HPDE6-E6E7 (cell line): Measurements from ENCODE around the gene RPLP1.

Experiments used
- DNase-seq: peaks from one replicate; pipeline ENCODE4 v3.0.0; 2011; ENCODE audit warnings: missing footprints; ENCODE audit errors: extremely low spot score

Gene RPLP1

GRCh38 chr15:69496001-69496400 is 43.4 kb downstream of the RPLP1 start:
- DNase-seq = no peak

DNA sequence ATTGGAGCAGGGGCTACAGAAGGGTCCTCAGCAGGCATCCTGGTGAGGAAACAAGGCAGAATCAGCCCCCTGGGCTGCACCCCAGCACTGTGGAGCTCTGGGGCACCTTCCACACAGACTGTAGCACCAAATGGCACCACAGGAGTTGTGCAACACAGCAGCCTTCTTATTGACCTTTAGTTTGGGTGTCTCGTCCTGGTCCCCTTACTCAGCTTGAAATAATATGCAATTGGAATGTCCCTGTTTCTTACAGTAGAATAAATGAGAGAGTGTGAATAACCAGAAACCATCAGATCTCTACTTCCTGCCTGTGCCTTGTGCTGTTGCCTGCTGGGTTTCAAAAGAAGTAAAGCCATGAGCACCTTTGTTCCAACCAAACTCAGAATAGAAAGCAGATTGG is 44.5 kb downstream of the RPLP1 start:
- no peak for DNase-seq

- no peak for DNase-seq
Measured at GRCh38 chr15:69497667-69498066, 45.0 kb downstream of the RPLP1 start.

DNA sequence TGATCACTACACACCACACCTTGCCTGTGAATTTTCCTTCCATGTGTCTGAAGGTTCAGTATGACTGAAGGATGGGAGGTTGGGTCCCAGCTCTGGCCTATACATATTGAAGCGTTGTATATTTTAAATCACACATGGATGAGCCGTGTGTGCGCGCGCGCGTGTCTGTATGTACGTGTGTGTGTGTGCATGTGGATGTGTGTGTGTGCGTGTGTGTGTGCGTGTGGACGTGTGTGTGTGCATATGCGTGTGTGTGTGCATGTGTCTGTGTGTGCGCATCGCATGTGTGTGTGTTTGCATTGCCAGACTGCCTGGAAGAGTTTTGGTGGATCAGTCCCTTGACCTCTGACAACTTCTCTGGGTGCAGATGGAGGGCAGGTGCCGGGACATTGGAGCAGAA is 45.7 kb downstream of the RPLP1 start:
- DNase-seq = no peak

GRCh38 chr15:69498987-69499386 is 46.4 kb downstream of the RPLP1 start:
- DNase-seq = no peak

- DNase-seq = no peak
Measured at GRCh38 chr15:69499521-69500211, 47.0 kb downstream of the RPLP1 start.

DNA sequence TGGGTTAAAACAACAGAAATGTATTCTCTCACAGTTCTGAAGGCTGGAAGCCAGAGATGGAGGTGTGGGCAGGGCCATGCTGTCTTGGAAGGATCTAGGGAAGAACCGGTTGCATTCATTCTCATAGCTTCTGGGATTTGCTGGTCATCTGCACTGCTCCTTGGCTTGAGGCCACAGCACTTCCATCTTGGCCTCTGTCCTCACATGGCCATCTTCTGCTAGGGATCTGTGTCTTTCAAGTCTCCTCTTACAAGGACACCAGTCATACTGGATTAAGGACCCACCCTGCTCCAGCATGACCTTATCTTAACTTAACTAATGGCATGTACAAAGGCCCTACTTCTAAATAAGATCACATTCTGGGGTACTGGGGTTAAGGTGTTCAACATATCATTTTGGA is 47.7 kb downstream of the RPLP1 start:
- DNase-seq = no peak

DNA sequence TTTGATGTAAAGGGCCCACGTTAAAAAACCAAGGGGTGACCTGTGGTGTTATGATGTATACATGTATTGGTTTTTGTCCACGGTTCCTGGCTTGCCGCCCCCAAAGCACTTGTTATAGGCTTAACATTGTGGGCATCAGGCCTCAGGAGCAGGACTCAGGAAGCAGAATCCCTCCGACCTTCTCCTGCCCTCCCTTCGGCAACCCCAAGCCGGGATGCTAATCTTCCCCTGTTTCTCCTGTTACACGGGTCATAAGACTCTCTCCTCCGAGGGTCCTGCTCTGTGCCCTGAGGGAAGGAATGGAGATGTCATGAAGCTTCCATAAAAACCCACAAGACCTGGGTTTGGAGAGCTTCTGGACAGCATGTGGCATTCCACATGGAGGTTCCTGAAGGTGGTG is 48.8 kb downstream of the RPLP1 start:
- DNase-seq = no peak

GRCh38 chr15:69502470-69503045 is 49.9 kb downstream of the RPLP1 start:
- no peak for DNase-seq

GRCh38 chr15:69504352-69505040 is 51.9 kb downstream of the RPLP1 start:
- DNase-seq = no peak
